Endothelial cell of umbilical vein (primary cell): ENCODE results near the gene SHROOM2. TPM values are rescaled to one million over a fixed set of nuclear protein-coding genes. Genes with fewer than 3 reads are reported as not detected.

Experiments
- BruUV-seq: library from RNA; stranded (reverse); fragments of 400-500 nt; replicated peaks from 2 replicates; lab custom pipeline; 2021; lab: Mats Ljungman, UMichigan
- CTCF ChIA-PET: fragments of 300-600, 350-600 bp; sonication (Branson Sonifier 250); formaldehyde crosslinking; loops from one replicate; lab custom pipeline; 2021; ENCODE audit warnings: antibody characterized with exemption, inconsistent platforms; lab: Charles Lee
- POLR2A ChIA-PET: fragments of 300-600, 350-600 bp; sonication (Branson Sonifier 250); formaldehyde crosslinking; loops from one replicate; lab custom pipeline; 2021; ENCODE audit warnings: antibody characterized with exemption, inconsistent platforms; lab: Charles Lee
- DNase-seq: peaks from one replicate; pipeline ENCODE4 v3.0.0-alpha.2; 2011; ENCODE audit warnings: low read depth, low spot score
- FAIRE-seq: peaks from 2 replicates; lab custom pipeline; 2011; peaks lifted over from hg19 to GRCh38; lab: Jason Lieb, UNC
- H2AFZ ChIP-seq: 2 replicates; pipeline ENCODE4 v1.6.0; 2012; ENCODE audit warnings: low read depth, low read length, control low read depth, inconsistent platforms
- H3K27ac ChIP-seq: 2 replicates; pipeline ENCODE4 v1.5.1; 2011; ENCODE audit warnings: low read depth, mild to moderate bottlenecking, control low read depth, low read length, moderate library complexity; ENCODE audit not compliant: insufficient read depth
- H3K27me3 ChIP-seq, 2 experiments: 2 replicates each; pipeline versions ENCODE4 v1.6.0 to v1.6.1; 2011; ENCODE audit warnings: low read length in 2 of 2, mixed read lengths in 1 of 2; ENCODE audit not compliant: control insufficient read depth in 2 of 2, insufficient read depth in 2 of 2
- H3K36me3 ChIP-seq, 2 experiments: 2 replicates in 1 of 2; 3 replicates in 1 of 2; pipeline ENCODE4 v1.5.1; 2011; ENCODE audit warnings: low read length in 2 of 2, mild to moderate bottlenecking in 1 of 2, moderate library complexity in 1 of 2; ENCODE audit not compliant: control insufficient read depth in 2 of 2, insufficient read depth in 2 of 2; ENCODE audit errors: extremely low read depth in 1 of 2
- H3K4me1 ChIP-seq: 3 replicates; pipeline ENCODE4 v1.5.1; 2011; ENCODE audit warnings: mild to moderate bottlenecking, low read length; ENCODE audit not compliant: control insufficient read depth, insufficient read depth; ENCODE audit errors: extremely low read depth
- H3K4me2 ChIP-seq: 2 replicates; pipeline ENCODE4 v1.6.1; 2011; ENCODE audit warnings: low read length, control low read depth, mixed read lengths; ENCODE audit not compliant: insufficient read depth
- H3K4me3 ChIP-seq, 3 experiments: fragments of 200-600 bp in 1 of 3; sonication (generic), shearing (Covaris generic) in 1 of 3; replicated peaks in 1 of 3; 2 replicates each; pipeline ENCODE4 v1.5.1; 2011 to 2016; ENCODE audit warnings: control low read depth in 3 of 3, low read length in 3 of 3, mild to moderate bottlenecking in 2 of 3, inconsistent platforms in 1 of 3, low read depth in 1 of 3, moderate library complexity in 1 of 3; ENCODE audit not compliant: insufficient read depth in 1 of 3
- H3K79me2 ChIP-seq: 2 replicates; pipeline ENCODE4 v1.6.0; 2012; ENCODE audit warnings: low read length, inconsistent platforms; ENCODE audit not compliant: control insufficient read depth, insufficient read depth
- H3K9ac ChIP-seq: replicated peaks from 2 replicates; pipeline ENCODE3; 2011; ENCODE audit warnings: low read length, control low read depth; ENCODE audit not compliant: insufficient read depth; ENCODE audit errors: extremely low read depth
- H3K9me1 ChIP-seq: replicated peaks from 3 replicates; pipeline ENCODE4 v1.6.0; 2011; ENCODE audit warnings: mild to moderate bottlenecking, low read length; ENCODE audit not compliant: control insufficient read depth, insufficient read depth; ENCODE audit errors: extremely low read depth
- H3K9me3 ChIP-seq: replicated peaks from 2 replicates; pipeline ENCODE4 v1.5.1; 2012; ENCODE audit warnings: low read length, inconsistent platforms; ENCODE audit not compliant: control insufficient read depth, insufficient read depth
- H4K20me1 ChIP-seq: replicated peaks from 2 replicates; pipeline ENCODE3; 2011; ENCODE audit warnings: mild to moderate bottlenecking, low read length; ENCODE audit not compliant: control insufficient read depth, insufficient read depth; ENCODE audit errors: extremely low read depth
- EZH2 ChIP-seq: IDR thresholded peaks from 2 replicates; pipeline ENCODE4 v1.6.1; 2012; ENCODE audit warnings: borderline replicate concordance, low read depth, mild to moderate bottlenecking, moderate library complexity, low read length, inconsistent platforms; ENCODE audit not compliant: severe bottlenecking
- FOS ChIP-seq: IDR thresholded peaks from 2 replicates; pipeline ENCODE4 v1.6.1; 2011; ENCODE audit warnings: mild to moderate bottlenecking, low read length, moderate library complexity, borderline replicate concordance; ENCODE audit not compliant: insufficient read depth
- GATA2 ChIP-seq: IDR thresholded peaks from 2 replicates; pipeline ENCODE4 v1.7.0; 2011; ENCODE audit warnings: low read depth, mild to moderate bottlenecking, moderate library complexity, mixed read lengths, low read length; ENCODE audit not compliant: insufficient read length, insufficient read depth
- JUN ChIP-seq: IDR thresholded peaks from 2 replicates; pipeline ENCODE4 v1.6.1; 2011; ENCODE audit warnings: borderline replicate concordance, low read depth; ENCODE audit not compliant: insufficient read length, insufficient read depth
- MYC ChIP-seq: IDR thresholded peaks from one replicate; pipeline ENCODE4 v1.6.1; 2011; ENCODE audit warnings: mild to moderate bottlenecking, low read depth, low read length
- POLR2AphosphoS5 ChIP-seq: IDR thresholded peaks from 2 replicates; pipeline ENCODE4 v1.6.1; 2012; ENCODE audit warnings: low read depth, mild to moderate bottlenecking, control low read depth, low read length, moderate library complexity; ENCODE audit not compliant: insufficient read depth
- dilution Hi-C: fragments of 300-500 bp; cut with MboI; formaldehyde crosslinking; loops from one replicate; pipeline ENCODE4 v1.15.0; 2019; ENCODE audit warnings: low sequenced_read_pairs; ENCODE audit not compliant: extremely low pct_ligation_motif_present
- intact Hi-C: fragments of 100-400 bp; cut with micrococcal nuclease; formaldehyde crosslinking; loops from one replicate; pipeline ENCODE4 v1.10.0; 2022
- polyA plus RNA-seq, 4 experiments: library from polyadenylated mRNA; depleted of rRNA in 3 of 4; stranded (reverse) in 3 of 4; unstranded in 1 of 4; fragments of >200 nt; gene quantifications; 2 replicates each; pipeline versions ENCODE4 v1.2.1 to v1.2.3, GENCODE V29; 2011 to 2012; ENCODE audit warnings: missing spikeins in 1 of 4
- total RNA-seq: library from RNA; stranded (reverse); gene quantifications from 2 replicates; pipeline ENCODE4 v1.2.3, GENCODE V29; 2021
- TF ChIP-seq, protein P1 (sequence below), 2 donors: IDR thresholded peaks; 1 replicate in 1 of 2; 2 replicates in 1 of 2; pipeline ENCODE4 v1.5.1; 2011; ENCODE audit warnings: low read length in 2 of 2, mild to moderate bottlenecking in 2 of 2, moderate library complexity in 2 of 2, control low read depth in 1 of 2, inconsistent platforms in 1 of 2, low read depth in 1 of 2; ENCODE audit not compliant: insufficient read depth in 1 of 2; ENCODE audit errors: extremely low read depth in 1 of 2

Gene SHROOM2
- total and polyA plus RNA-seq, 2 donors (not counting 3 experiments of a cell fraction or from before 2014, with no cell fraction given): 3.7 to 11.8 TPM

DNA sequence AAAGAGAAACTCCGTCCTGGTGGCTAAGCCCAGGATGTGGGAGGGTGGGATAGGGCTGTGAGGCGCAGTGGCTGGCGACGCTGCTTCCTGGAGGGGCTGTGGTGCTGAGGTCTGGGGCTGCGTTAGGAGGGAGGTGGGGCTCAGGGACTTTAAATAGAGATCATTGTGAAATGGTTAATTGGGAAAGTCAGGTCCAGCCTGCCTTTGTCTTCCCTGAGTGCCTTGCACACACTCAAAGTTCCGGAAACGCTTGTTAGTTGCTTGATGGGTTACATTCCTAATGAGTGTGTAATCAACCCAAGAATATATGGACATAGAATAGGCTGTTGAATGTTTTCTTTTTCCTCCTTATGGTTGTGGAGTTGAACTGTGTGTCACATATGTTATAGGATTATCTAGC lies 125.3 kb downstream of the SHROOM2 start:
- intact Hi-C loops: loop anchor here (1.0 to 2.0 kb wide), 3 partner anchors 26 to 165 kb away; no protein-coding TSS in a partner anchor
- BruUV-seq: no TSS peak
- CTCF ChIA-PET: no interaction called here
- H3K9me3 ChIP-seq: no peaks in the 10 kb centered on the region
- dilution Hi-C loops: no loop called here
- TF ChIP-seq MYC (no peak), JUN (peak; percentile 51), GATA2 (no peak), FOS (no peak), EZH2 (no peak), POLR2AphosphoS5 (peak; percentile 20)
- TF ChIP-seq, protein P1, sequence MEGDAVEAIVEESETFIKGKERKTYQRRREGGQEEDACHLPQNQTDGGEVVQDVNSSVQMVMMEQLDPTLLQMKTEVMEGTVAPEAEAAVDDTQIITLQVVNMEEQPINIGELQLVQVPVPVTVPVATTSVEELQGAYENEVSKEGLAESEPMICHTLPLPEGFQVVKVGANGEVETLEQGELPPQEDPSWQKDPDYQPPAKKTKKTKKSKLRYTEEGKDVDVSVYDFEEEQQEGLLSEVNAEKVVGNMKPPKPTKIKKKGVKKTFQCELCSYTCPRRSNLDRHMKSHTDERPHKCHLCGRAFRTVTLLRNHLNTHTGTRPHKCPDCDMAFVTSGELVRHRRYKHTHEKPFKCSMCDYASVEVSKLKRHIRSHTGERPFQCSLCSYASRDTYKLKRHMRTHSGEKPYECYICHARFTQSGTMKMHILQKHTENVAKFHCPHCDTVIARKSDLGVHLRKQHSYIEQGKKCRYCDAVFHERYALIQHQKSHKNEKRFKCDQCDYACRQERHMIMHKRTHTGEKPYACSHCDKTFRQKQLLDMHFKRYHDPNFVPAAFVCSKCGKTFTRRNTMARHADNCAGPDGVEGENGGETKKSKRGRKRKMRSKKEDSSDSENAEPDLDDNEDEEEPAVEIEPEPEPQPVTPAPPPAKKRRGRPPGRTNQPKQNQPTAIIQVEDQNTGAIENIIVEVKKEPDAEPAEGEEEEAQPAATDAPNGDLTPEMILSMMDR (IDR thresholded peaks at IDR 0.05; ENCODE audit: extremely low read depth in 1 of 2, insufficient read depth in 1 of 2, low read depth in 1 of 2, low read length in 2 of 2): no peak
- H3K4me3 ChIP-seq: no peak overlapping the region
- peak overlapping the region; percentile 78 for H3K27ac ChIP-seq
- peaks cover 16% of the 10 kb centered on the region for H3K4me1 ChIP-seq
- POLR2A ChIA-PET: no interaction called here
- H4K20me1 ChIP-seq: no peaks in the 10 kb centered on the region
- H3K27me3 ChIP-seq: no peaks in the 10 kb centered on the region
- H3K9me1 ChIP-seq: no peaks in the 10 kb centered on the region
- peak overlapping the region; percentile 45 for H3K4me2 ChIP-seq
- FAIRE-seq (peak; percentile 91), DNase-seq (peak; percentile 58)
- H2AFZ ChIP-seq: no peak overlapping the region
- H3K9ac ChIP-seq: peak overlapping the region; percentile 7
- no peaks in the 10 kb centered on the region for H3K36me3 ChIP-seq
- H3K79me2 ChIP-seq: no peaks in the 10 kb centered on the region
